GM21717 (cell line): ENCODE results near the gene TOMM7.
"Not testable (repeated sequence)": the region's sequence is repeated elsewhere in the genome, so short reads cannot be mapped to it uniquely, and the experiment has no call there.

ENCODE experiments used
- ATAC-seq: cut with Tn5 transposase; IDR thresholded peaks from one replicate; pipeline ENCODE4 v1.9.1; 2021; ENCODE audit warnings: mild to moderate bottlenecking, moderate library complexity; ENCODE audit not compliant: unreplicated experiment

Gene TOMM7

DNA sequence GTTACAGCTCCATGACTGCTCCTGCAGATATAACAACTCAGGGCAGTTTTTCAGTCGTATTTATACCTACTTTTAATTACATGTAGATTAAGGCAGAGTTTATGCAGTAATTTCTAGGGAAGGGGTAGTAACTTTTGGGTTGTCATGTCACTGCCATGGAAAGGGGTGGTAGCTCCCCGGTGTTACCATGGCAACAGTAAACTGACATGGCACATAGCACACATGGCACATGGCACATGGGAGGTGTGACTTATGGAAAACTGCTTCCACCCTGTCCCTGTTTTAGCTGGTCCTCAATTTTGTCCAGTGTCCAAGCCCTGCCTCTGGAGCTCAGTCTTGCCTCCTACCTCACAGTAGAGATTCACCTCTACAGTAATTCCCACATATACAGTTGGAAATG lies 3.9 kb upstream of the TOMM7 start:
- no peak for ATAC-seq

DNA sequence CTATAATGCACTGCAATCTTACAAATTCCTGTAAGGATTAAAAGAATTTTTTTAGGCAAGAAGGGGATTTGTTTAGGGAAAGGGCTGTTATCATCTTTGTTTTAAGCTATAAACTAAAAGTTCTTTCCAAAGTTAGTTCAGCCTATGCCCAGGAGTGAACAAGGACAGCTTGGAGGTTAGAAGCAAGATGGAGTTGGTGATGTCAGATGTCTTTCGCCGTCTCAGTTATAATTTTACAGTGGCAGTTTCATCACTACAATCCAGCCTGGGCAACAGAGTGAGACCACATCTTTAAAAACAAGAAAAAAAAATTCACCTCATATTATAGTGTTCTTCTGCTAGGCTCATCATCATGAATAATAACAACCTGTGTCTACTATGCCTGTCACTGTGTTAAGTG lies 2.1 kb upstream of the TOMM7 start:
- no peak for ATAC-seq

DNA sequence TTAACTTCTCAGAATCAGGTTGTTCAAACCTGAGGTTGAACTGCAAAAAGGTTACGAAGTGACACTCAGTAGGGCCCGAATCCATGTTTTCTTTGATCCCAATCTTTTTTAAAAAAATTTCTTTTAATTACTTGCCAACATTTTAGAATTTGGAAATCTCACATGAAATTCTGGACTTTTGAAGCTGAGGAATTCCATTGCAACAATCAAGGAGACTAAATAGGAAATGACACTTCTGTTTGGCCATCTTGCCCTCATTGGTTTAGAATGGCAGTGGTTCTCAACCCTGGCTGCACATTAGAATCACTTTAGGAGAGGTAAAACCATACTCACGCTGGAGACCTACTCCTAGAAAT lies 471 bp upstream of the TOMM7 start:
- ATAC-seq, result peak; percentile 4

DNA sequence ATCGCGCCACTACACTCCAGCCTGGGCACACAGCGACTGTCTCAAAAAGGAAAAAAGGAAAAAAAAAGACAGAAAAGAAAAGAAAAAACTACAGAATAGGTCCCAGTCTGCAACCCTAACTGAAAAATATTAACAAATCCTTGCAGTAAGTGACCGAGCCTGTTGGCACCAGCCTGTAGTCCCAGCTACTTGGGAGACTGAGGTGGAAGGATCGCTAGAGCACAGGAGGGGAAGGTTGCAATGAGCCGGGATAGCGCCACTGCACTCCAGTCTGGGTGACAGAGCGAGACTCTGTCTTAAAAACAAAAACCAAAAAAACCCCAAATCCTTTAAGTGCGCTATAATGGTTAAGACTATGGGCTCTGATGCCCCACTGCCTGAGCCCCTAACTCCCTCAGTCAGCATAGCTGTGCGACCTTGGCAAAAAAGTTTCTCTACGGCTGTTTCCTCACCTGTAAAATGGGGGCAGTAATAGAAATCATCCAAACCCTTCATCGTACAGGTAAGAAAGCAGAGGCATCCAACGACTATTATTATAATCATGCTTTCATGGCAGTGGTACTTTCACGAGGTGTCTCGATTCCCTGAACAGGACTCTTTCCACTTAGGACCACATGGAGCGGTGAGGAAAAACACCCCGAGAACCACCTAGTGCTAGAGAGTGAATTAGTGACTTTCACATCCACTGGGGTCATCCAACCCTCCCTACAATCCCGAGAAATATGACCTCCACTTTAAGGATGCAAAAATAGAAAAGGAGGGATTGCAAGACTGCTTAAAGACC lies 755 bp downstream of the TOMM7 start:
- ATAC-seq, result no peak

DNA sequence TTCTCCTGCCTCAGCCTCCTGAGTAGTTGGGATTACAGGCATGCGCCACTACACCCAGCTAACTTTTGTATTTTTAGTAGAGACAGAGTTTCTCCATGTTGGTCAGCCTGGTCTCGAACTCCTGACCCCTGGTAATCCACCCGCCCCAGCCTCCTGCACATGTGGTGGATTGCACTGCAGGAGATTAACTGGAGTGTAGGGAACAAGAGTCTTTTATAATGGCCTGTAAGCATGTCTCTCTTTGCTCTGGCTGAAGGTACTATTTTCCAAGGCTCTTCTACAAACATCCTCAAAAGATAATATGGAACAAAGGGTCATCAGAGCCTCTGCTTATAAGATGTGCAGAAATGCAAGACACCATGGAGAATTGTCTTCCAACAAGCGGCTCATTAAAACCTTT lies 3.2 kb downstream of the TOMM7 start:
- ATAC-seq, result no peak

DNA sequence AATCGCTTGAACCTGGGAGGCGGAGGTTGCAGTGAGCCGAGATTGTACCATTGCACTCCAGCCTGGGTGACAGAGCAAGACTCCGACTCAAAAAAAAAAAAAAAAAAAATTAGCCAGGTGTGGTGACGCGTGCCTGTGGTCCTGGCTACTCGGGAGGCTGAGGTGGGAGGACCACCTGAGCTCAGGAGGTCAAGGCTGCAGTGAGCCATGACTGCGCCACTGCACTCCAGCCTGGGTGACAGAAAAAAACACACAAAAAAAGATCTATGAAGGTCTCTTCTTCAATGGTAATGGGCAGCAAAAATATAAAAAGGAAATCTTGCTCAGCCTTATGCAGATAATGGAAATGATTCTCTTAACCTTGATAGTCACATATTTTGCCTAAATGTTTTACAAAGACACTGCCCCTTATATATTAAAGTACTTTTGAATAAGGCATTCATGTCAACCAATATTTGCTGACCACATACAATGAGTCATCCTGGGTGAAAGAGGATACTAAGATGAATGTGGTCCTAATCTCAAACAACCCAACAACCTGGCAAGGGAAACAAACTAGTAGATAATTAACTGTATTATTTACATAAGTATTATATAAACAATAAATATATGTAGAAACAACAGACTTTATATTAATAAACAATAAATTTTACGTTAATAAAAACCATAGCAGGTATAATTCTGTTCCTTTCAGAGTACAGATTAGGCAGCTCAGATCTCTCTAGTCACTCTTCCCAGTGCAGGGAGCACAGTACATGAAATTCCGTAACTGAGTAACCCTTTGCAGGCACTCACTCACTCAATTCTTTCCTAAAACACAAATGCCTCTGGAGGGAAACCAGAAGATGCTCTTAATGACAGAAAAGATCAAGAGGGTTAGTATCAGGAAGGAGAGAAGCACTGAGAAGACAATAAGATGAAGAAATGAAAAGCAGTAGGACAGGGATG lies 8.1 kb downstream of the TOMM7 start:
- no peak for ATAC-seq

DNA sequence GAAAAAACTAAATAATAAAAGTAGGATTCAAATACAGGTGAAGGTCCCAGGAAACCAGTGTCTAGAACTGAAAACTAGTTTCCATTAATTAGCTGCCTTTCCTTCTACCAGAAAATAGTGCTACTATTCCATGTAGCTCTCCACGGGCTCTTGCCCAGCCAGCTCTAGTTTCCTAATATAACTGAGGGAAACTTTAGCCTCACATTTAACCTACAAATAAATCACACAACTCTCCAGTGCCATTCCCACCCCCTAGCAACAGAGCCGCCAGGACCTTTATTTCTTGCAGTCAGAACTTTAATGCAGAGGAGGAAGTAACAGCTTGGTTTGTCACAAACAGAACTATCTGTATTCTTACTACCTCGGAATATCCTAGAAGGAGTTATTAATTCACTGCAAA lies 10.3 kb downstream of the TOMM7 start:
- ATAC-seq, result no peak

DNA sequence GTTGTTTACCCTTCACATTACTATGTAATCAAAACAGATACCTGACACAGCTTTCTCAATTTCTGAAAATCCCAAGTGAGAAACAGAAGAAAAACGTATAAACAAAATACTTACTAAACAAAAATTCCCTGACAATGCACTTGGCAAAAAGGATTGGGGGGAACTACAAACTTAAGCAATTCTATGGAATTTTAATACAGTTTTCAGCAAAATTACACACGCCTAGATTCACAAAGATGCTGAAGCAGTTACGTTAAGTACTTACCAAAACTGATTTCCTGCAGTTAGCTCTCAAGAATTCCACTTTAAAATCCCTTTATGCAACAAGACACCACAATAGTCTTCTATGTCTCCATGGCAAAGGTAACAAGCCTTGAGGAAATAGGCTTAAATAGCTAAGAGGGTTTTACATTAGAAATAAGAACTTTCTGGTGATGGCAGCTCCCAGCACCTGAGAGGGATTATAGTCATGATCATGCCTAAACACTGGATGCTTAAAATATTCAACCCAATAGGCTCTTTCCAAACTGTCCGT lies 10.8 kb downstream of the TOMM7 start:
- no peak for ATAC-seq

DNA sequence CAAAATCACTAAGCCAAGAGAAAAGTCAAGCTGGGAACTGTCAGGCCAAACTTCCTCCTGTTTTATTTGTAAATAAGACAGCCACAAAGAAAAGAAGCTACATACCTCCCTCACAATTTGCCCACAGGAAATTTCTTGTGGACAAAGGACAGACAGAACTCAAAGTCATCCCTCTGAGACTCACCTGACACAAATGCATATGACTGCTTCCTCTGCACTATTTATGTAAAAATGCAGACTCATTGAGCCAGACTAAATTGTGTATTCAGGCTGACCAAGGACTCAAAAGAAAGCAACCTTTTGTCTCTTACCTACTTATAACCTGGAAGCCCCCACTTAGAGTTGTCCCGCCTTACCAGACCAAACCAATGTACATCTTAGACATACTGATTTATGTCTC lies 11.8 kb downstream of the TOMM7 start:
- ATAC-seq, result no peak

DNA sequence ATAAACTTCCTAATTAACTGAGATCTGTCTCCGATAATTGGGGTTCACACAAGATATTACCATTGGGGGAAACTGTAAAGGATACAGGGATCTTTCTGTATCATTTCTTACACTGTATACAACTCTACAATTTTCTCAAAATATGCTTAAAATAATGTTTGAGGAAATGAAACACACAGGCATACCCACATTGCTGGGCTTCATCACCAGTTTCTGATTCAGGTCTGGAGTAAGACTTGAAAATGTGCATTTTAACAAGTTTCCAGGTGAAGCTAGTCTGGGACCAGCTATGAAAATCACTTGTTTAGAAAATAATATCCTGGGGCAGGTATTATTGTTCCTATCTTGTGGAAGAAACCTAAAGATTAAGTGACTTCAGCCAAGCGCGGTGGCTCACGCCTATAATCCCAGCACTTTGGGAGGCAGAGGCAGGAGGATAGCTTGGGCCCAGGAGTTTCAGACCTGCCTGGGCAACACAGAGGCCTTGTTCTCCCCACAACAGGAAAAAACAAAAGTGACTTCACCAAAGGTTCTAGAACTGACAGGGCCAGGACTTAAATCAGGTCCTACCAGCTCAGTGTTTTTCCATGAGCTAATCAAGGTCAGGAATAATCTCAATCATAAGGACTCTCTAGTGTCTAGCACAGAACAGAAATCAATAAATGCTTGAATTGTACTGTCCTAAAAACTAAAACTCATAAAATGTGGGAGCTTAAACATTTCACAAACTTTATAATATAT lies 12.6 kb downstream of the TOMM7 start:
- ATAC-seq, result no peak

DNA sequence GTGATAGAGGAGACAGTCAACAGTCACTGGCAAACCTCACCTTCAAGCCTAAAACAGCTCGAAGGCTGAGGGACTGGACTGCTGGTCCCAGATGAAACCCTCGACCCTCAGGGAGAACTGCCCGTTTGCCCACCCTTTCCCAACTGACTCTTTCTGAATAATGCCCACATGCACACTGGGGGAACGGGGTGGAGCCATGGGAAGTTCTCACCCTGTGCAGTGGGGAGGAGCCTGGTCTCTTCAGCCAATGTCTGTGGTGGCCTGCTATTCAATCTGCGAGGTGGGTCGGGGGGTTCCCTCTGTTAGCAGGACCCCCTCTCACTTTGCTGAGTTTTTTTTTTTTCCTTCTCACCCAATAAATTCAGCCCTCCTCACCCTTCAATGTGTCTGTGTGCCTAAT lies 14.5 kb downstream of the TOMM7 start:
- ATAC-seq, result no peak

DNA sequence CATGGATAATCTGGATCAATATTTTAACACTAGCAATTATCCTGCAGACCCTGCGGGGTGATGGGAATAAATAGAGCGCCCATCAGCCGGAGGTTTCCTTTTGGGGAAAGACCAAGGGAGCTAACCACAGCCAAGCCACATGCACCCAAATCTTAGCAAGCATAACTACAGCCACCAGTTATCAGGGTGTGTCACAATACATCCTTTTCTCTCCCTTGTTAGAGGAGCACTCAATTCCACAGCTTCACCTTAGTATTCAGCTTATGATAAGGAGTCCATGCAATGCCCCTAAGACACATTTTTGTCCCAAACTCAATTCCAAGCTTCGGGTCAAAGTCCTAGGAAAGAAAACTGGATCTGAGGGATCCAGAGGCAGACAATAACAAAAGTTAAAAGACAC lies 15.9 kb downstream of the TOMM7 start:
- ATAC-seq, result no peak

DNA sequence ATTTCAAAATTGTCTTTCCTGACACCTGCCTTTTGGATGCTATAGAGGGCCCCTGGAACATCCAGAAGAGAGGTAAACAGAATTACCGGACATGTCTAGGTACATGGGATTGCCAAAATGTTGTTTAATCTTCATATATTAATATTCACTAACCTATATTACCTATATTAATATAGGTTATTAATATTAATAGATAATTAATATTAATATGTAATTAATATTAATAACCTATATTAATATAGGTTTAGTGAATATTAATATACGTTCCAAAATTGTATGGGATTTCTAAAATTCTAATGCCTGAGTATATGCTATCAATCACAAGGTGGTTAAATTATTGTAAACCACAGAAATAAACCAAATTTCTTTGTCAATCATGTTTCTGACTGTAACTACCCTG lies 17.4 kb downstream of the TOMM7 start:
- ATAC-seq, result no peak

DNA sequence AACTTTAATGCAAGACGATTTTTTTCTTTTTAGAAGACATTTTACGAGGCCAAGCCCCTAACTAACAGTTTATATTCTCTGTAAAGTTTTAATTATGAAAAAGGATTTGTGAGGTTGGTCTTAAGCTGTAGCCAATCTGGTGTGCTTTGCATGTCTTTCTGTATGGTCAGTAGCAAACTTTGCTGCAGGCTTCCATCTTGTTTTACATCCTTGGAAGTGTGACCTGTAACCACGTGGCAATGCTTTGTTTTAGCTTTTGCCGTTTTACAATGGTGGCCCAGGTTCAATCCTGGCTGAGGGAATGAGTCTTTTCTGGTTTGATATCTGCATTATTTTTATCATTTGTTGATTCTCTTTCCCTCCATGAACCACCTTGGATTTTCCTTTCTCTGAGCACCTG lies 19.8 kb downstream of the TOMM7 start:
- not testable (repeated sequence) for ATAC-seq

DNA sequence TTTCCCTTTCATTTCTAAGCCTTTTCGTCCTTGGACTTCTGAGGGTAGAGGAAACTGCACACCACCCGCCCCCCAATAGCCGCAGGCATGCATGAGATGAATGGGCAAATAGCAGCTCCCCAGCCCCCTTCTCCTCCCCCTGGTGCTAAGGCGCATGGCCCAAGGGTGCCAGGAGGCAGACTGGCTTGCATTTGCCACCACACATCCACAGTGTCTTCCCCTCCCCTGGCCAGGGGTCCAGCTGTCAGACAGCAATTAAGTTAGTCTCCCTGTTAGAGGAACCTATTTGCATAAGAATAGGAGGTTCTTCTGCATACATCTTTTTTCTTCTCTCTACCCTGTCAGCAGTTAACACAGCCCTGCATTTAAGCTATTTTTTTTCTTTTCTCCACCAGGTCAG lies 20.2 kb downstream of the TOMM7 start:
- no peak for ATAC-seq

DNA sequence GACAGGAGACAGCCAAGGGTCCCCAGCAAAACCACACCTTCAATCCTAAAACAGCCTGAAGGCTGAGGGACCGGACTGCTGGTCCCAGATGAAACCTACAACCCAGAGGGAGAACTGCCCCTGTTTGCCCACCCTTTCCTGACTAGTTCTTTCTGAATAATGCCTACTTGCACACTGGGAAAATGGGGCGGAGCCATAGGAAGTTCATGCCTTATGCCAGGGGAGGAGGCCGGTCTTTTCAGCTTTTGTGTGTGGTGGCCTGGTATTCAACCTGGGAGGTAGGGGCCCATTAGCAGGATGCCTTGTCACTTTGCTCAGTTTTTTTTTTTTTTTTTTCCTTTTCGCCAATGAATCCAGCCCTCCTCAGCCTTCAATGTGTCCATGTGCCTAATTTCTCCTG lies 20.7 kb downstream of the TOMM7 start:
- no peak for ATAC-seq

DNA sequence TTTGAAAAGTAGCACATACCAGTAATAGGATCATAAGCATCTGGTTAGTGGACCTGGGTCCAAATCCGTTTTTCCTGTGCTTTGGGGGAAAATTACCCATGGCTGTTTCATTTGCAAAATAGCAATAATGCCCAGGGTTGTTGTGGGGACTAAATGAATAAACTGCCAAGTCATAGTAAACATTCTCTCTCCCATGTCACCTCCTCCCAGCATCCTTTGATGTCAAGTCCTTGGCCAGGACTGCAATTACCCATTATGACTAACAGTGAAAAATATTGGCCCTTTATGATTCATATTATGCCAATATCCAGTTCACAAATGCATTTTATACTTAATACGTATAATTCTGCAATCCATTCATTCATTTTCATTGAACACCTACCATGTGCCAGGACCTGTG lies 23.0 kb downstream of the TOMM7 start:
- no peak for ATAC-seq

DNA sequence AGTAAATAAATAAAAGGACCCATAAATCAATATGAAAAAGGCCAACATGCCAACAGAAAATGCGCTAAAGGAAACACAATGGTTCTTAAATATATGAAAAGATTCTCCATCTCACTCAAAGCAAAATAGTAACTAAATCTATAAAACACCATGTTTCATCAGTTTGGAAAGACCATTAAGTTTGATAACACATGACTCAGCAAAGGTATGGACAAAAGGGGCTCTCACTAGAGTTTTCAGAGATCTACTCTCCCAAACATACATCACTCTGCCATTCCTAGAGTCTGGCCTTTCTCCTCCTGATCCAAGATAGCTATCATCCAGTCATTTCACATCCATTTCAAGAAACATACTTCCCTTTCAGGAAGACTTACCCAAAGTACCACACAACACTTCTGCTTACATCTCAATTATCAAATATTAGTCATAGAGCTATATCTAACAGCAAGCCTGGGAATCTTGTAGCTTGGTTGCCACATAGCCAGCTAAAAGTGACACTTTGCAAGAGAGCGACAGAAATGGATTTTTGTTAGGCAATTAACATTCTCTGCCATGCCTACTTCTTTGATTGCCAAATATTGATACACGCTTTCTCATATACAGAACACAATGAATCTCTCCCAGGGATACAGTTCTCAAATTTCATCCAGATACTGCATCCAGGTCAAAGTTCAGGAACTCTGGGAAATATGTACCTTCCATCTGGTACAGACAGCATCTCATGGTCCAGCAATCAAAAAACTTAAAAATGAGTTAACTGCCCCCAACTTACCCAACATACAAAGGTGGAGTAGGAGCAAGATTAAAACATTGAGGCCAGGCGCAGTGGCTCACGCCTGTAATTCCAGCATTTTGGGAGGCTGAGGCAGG lies 28.8 kb downstream of the TOMM7 start:
- ATAC-seq, result no peak

DNA sequence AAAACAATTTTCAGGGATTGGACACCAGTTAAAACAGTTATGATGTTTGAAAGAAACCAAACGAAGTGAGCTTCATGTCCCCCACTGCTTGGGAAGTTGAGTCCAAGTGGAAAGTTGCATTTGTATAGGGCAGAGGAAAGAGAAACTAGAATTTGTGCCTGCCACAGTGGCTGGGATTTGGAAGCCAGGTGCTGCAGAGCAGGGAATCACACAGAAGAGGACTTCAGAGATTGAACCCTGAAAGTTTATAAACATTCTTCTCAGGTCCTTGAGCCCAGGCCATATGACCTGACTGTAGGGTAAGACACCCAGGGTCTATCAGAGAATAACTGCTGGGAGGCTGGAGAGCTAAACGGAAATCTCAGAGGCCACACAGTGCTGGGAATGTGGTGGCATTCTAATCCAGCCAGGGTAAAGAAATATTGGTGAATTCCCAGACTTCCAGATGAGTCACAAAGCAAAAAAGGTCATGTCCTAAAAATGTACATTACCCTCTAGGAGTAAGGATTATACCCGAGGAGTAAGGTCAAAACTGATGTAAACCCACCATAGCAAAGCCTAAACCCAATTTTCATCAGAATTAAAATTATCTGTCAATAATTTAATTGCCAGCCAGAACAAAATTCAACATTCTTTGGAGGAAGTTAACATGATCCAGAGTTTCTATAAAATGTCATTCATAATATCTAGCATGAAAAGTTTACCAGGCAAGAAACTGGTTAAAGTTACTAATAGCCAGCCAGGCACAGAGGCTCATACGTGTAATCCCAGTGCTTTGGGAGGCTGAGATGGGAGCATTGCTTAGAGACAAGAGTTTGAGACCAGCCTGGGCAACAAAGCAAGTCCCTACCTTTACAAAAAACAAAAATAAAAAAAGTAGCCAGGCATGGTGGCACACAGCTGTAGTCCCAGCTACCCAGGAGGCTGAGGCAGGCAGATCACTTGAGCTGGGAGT lies 31.2 kb downstream of the TOMM7 start:
- no peak for ATAC-seq
